ENCODE data around the gene RAB36.

- no peak for TF ChIP-seq FOXM1 (IDR thresholded peaks at IDR 0.05; ENCODE audit: borderline replicate concordance, low read depth)
- no peak for TF ChIP-seq EP300 (IDR thresholded peaks at IDR 0.05; ENCODE audit: borderline replicate concordance)
- no peak for TF ChIP-seq REST (IDR thresholded peaks at IDR 0.05; ENCODE audit: low read depth)
- no peak for TF ChIP-seq MAX (IDR thresholded peaks at IDR 0.05)
- TF ChIP-seq RAD21 (IDR thresholded peaks at IDR 0.05; ENCODE audit: low read depth), result no peak
- no peak for TF ChIP-seq EGR1 (IDR thresholded peaks at IDR 0.05)
- no peak for TF ChIP-seq YY1 (IDR thresholded peaks at IDR 0.05; ENCODE audit: low read depth)
- no peak for TF ChIP-seq TAF1 (IDR thresholded peaks at IDR 0.05; ENCODE audit: low read depth)
- no peak for TF ChIP-seq USF1 (IDR thresholded peaks at IDR 0.05)
- TF ChIP-seq CREB1 (IDR thresholded peaks at IDR 0.05; ENCODE audit: low read depth), result no peak
- no peak for TF ChIP-seq CEBPB (IDR thresholded peaks at IDR 0.05)
- TF ChIP-seq NFIC (IDR thresholded peaks at IDR 0.05), result no peak
These were observed 6.5 kb upstream of the RAB36 start for GRCh38 chr22:23138584-23139435.
